ENCODE measurements around the gene NCOA7.
"Not testable (repeated sequence)": the region's sequence is repeated elsewhere in the genome, so short reads cannot be mapped to it uniquely, and the experiment has no call there.

NCOA7 gene

GRCh38 chr6:125912430-125912829, 121.7 kb downstream of the NCOA7 start:
- in situ Hi-C loops (cut with MboI; ENCODE audit: low sequenced_read_pairs); H3K27me3 ChIP-seq (ENCODE audit: low read depth); H3K9me3 ChIP-seq; H3K36me3 ChIP-seq (replicated peaks); H3K4me3 ChIP-seq: not testable (repeated sequence)
- H3K4me1 ChIP-seq: peaks cover 38% of the 10 kb centered on the region
- peak in 1 of 2 experiments; percentile 14 for DNase-seq (ENCODE audit: low spot score in 2 of 2)

GRCh38 chr6:125913145-125913544, 122.4 kb downstream of the NCOA7 start:
- no peaks in the 10 kb centered on the region for H3K36me3 ChIP-seq (replicated peaks)
- no peaks in the 10 kb centered on the region for H3K9me3 ChIP-seq
- no peaks in the 10 kb centered on the region for H3K27me3 ChIP-seq (ENCODE audit: low read depth)
- H3K4me3 ChIP-seq: no peak overlapping the region
- in situ Hi-C loops (cut with MboI; ENCODE audit: low sequenced_read_pairs): no loop called here
- H3K4me1 ChIP-seq: peaks cover 38% of the 10 kb centered on the region
- DNase-seq (ENCODE audit: low spot score in 2 of 2): no peak

DNA sequence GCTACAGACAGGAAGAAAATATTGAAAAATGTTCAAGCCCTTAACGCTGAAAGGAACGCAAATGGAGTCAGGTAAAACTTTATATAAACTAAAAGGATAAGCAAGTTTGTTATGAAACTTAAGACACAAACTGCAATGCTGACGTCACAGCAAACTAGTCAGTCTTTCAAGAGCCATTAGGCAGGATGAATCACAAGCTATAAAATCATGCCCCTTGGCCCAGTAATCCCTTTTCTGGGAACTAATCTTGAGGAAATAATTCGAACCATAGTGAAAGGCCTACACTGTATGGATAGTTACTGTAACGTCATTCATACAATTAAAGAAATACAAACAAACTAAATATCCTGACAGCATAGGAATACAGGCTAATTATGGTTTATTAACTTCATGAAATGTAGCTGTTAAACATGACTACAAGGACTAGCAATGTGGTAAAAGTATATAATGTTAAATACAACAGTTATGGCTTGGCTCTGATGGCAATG, 123.1 kb downstream of the NCOA7 start:
- Histone ChIP-seq H3K36me3 (replicated peaks) (no peaks in the 10 kb centered on the region), H3K27me3 (ENCODE audit: low read depth) (no peaks in the 10 kb centered on the region), H3K4me3 (no peak overlapping the region), H3K9me3 (no peaks in the 10 kb centered on the region), H3K4me1 (peaks cover 40% of the 10 kb centered on the region)
- in situ Hi-C loops (cut with MboI; ENCODE audit: low sequenced_read_pairs): no loop called here
- peak; percentile 49 to 75 for DNase-seq (ENCODE audit: low spot score in 2 of 2)

- in situ Hi-C loops (cut with MboI; ENCODE audit: low sequenced_read_pairs): no loop called here
- Histone ChIP-seq H3K4me3 (no peak overlapping the region), H3K9me3 (no peaks in the 10 kb centered on the region), H3K36me3 (replicated peaks) (peaks cover 5% of the 10 kb centered on the region; the same call in 1 of the 2 replicates), H3K27me3 (ENCODE audit: low read depth) (no peaks in the 10 kb centered on the region), H3K4me1 (peaks cover 16% of the 10 kb centered on the region)
- no peak for DNase-seq (ENCODE audit: low spot score in 2 of 2)
These were observed 127.5 kb downstream of the NCOA7 start for GRCh38 chr6:125918230-125918629.

DNA sequence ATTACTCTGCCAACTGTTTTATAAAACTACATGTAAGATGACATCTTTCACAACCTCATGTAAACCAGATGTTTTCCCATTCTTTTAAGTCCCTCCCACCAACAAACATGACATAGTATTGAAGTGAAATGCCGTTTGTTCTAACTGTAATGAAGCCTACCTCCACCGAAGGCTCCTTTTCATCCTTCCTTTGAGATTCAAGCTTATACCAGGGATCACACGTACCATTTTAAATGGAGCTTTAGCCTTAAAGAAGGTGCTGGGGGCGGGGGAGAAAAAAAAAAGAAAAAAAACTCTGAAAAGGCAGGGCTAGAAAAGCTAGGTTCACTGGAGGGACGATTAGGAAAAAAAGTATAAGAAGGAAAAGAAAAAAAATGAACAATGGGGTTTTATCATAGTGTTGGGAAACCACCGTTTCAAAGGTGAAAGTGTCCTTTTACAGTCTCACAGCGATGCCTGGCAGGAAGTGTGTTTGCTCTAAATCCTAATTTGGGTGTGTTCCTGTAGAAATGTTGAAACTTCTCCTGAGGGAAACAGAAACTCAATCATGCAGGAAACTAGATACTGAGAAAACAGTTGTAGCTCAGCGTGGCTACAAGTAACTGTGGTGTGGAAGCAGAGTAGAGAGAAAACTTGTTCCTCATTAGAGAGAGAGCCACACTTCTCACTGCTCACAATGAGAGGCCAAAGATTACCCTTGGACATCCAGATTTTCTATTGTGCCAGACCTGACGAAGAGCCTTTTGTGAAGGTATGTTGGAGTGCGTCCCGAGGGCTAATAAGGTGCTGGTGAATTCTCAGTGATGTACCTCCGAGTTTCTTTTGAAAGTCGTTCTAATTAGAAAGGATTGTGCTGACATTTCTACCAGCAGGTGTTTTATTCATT, 128.2 kb downstream of the NCOA7 start:
- Histone ChIP-seq H3K27me3 (ENCODE audit: low read depth) (no peaks in the 10 kb centered on the region), H3K4me1 (peaks cover 10% of the 10 kb centered on the region), H3K36me3 (replicated peaks) (peaks cover 10% of the 10 kb centered on the region; the same call in 1 of the 2 replicates), H3K9me3 (no peaks in the 10 kb centered on the region), H3K4me3 (no peak overlapping the region)
- in situ Hi-C loops (cut with MboI; ENCODE audit: low sequenced_read_pairs): no loop called here
- DNase-seq (ENCODE audit: low spot score in 2 of 2): peak; percentile 26 to 34

DNA sequence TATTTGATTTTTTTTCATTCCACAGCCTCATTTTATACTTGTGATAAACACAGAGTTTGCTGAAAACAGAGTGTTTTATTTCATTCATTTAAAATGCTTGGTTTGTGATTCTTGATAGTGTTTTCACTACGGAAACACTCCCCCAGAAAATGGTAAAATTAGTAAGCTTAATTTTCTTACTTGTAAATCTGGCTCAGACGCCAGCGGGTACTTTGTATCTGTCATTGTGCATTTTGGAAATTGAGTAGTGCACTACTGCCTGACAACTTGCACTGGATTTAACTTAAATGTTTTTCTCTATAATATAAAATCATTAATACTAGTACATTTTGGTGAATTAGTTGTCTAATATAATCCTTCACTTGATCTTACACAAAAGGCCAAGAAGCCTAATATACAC, 128.9 kb downstream of the NCOA7 start:
- in situ Hi-C loops (cut with MboI; ENCODE audit: low sequenced_read_pairs): no loop called here

DNA sequence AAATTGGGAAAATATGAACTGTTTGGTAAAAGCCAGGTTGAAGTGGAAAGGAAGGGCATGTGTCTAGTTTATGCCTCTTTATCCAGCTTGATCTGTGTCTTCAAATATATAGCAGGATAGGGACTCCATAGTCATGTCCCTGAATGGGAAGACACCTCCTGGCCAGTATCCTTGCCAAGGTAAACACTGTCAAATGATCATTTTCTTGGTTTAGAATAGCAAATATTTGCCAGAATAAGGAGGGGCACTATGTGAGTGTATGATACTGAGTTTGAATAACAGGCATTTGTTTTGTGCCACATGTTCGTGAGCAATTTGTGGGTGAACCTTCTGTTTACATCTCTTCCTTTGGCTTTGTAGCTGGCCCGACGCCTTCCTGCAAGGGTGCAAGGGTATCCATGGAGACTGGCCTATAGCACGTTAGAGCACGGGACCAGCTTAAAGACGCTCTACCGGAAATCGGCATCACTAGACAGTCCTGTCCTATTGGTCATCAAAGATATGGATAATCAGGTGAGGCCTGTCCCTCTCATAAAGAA, 131.6 kb downstream of the NCOA7 start:
- Histone ChIP-seq H3K27me3 (ENCODE audit: low read depth) (no peaks in the 10 kb centered on the region), H3K4me3 (no peak overlapping the region), H3K9me3 (no peaks in the 10 kb centered on the region), H3K4me1 (peaks cover 4% of the 10 kb centered on the region; the same call in 1 of the 2 replicates), H3K36me3 (replicated peaks) (peaks cover 12% of the 10 kb centered on the region)
- in situ Hi-C loops (cut with MboI; ENCODE audit: low sequenced_read_pairs): no loop called here
- DNase-seq (ENCODE audit: low spot score in 2 of 2): no peak

More for the DNA sequence above, 128.9 kb downstream of the NCOA7 start:
- peaks cover 4% of the 10 kb centered on the region for H3K4me1 ChIP-seq
- no peak for DNase-seq (ENCODE audit: low spot score in 2 of 2)
- no peaks in the 10 kb centered on the region for H3K9me3 ChIP-seq
- H3K27me3 ChIP-seq (ENCODE audit: low read depth): no peaks in the 10 kb centered on the region
- H3K4me3 ChIP-seq: no peak overlapping the region
- peaks cover 10% of the 10 kb centered on the region for H3K36me3 ChIP-seq (replicated peaks)

DNA sequence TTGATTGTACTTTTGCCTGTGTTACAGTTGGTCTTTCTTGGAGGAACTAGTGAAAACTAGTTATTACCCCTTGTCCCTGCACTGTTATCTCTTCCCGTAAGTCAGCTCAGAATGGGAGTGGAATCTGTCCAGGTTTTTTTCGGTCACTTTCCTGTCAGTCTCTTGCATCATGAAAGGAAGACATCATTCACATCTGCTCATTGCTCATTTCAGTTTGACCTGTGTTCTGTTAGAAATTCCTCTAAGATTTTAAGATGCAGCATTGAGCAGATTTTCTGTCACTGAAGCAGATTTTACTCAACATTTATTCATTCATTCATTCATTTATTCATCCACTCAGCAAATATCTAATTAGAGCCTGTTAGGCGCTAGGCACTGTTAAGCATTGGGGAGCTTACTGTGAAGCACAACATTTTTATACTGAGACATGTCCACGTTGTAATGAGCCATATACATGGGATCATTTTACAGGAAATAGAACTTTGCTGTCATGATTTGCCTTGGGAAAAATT, 132.7 kb downstream of the NCOA7 start:
- no peak for DNase-seq (ENCODE audit: low spot score in 2 of 2)
- in situ Hi-C loops (cut with MboI; ENCODE audit: low sequenced_read_pairs): no loop called here
- Histone ChIP-seq H3K4me1 (peaks cover 3% of the 10 kb centered on the region; the same call in 1 of the 2 replicates), H3K36me3 (replicated peaks) (peaks cover 12% of the 10 kb centered on the region), H3K9me3 (no peaks in the 10 kb centered on the region), H3K27me3 (ENCODE audit: low read depth) (no peaks in the 10 kb centered on the region), H3K4me3 (no peak overlapping the region)

- no peak overlapping the region for H3K4me3 ChIP-seq
These were observed 133.4 kb downstream of the NCOA7 start for GRCh38 chr6:125924169-125924568.

GRCh38 chr6:125924697-125925358, 134.1 kb downstream of the NCOA7 start:
- no peaks in the 10 kb centered on the region for H3K9me3 ChIP-seq
- H3K4me1 ChIP-seq: peaks cover 2% of the 10 kb centered on the region; the same call in 1 of the 2 replicates
- H3K27me3 ChIP-seq (ENCODE audit: low read depth): no peaks in the 10 kb centered on the region
- DNase-seq (ENCODE audit: low spot score in 2 of 2): no peak
- H3K4me3 ChIP-seq: no peak overlapping the region
- in situ Hi-C loops (cut with MboI; ENCODE audit: low sequenced_read_pairs): no loop called here
- H3K36me3 ChIP-seq (replicated peaks): peaks cover 12% of the 10 kb centered on the region

More at GRCh38 chr6:125924169-125924568, 133.4 kb downstream of the NCOA7 start:
- peaks cover 2% of the 10 kb centered on the region; the same call in 1 of the 2 replicates for H3K4me1 ChIP-seq
- H3K9me3 ChIP-seq: no peaks in the 10 kb centered on the region
- H3K27me3 ChIP-seq (ENCODE audit: low read depth): no peaks in the 10 kb centered on the region
- in situ Hi-C loops (cut with MboI; ENCODE audit: low sequenced_read_pairs): no loop called here
- H3K36me3 ChIP-seq (replicated peaks): peaks cover 12% of the 10 kb centered on the region
- no peak for DNase-seq (ENCODE audit: low spot score in 2 of 2)

GRCh38 chr6:125926711-125927110, 136.0 kb downstream of the NCOA7 start:
- Histone ChIP-seq H3K36me3 (replicated peaks) (peaks cover 12% of the 10 kb centered on the region), H3K27me3 (ENCODE audit: low read depth) (no peaks in the 10 kb centered on the region), H3K9me3 (no peaks in the 10 kb centered on the region), H3K4me1 (peaks cover 2% of the 10 kb centered on the region; the same call in 1 of the 2 replicates), H3K4me3 (no peak overlapping the region)
- in situ Hi-C loops (cut with MboI; ENCODE audit: low sequenced_read_pairs): no loop called here
- no peak for DNase-seq (ENCODE audit: low spot score in 2 of 2)

- H3K36me3 ChIP-seq (replicated peaks): peaks cover 12% of the 10 kb centered on the region
- in situ Hi-C loops (cut with MboI; ENCODE audit: low sequenced_read_pairs): no loop called here
- H3K9me3 ChIP-seq: no peaks in the 10 kb centered on the region
- no peaks in the 10 kb centered on the region for H3K27me3 ChIP-seq (ENCODE audit: low read depth)
- no peak for DNase-seq (ENCODE audit: low spot score in 2 of 2)
- H3K4me1 ChIP-seq: peaks cover 2% of the 10 kb centered on the region; the same call in 1 of the 2 replicates
- no peak overlapping the region for H3K4me3 ChIP-seq
These were observed 137.0 kb downstream of the NCOA7 start for GRCh38 chr6:125927761-125928160.

DNA sequence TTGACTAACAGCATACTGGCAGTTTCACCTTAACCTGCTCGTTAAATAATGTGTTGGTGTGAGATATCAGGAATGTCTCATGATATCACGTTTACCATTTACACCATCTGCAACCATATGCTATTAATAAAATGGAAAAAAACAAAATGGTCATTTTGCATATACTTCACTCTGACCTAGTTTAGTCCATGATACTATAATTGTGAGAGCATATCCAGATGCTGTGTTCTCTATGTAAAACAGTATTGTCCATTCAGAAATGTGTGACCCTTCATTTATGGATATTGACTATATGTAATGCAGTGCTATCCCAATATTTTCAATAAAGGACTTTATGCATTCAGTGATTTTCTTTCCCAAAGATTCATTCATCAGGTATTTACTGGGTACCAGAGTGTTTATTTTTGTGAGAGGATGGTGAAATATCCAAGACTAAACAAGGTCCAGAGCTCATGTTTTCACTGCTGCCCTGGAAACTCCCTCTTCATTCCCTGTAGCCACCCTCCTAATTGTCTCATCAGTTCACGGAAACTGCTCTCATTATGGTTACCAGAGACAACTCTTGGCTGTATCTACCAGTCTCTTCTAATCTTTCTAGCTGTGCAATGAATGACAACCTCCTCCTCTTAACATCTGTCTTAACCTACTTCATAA, 140.1 kb downstream of the NCOA7 start:
- no peaks in the 10 kb centered on the region for H3K9me3 ChIP-seq
- H3K4me1 ChIP-seq: no peaks in the 10 kb centered on the region
- in situ Hi-C loops (cut with MboI; ENCODE audit: low sequenced_read_pairs): no loop called here
- no peak overlapping the region for H3K4me3 ChIP-seq
- DNase-seq (ENCODE audit: low spot score in 2 of 2): no peak
- no peaks in the 10 kb centered on the region; the same call in 1 of the 2 replicates for H3K36me3 ChIP-seq (replicated peaks)
- H3K27me3 ChIP-seq (ENCODE audit: low read depth): no peaks in the 10 kb centered on the region
